ENCODE measurements around the gene APP.

GRCh38 chr21:26120828-26121227 lies 49.7 kb downstream of the APP start:
- TF ChIP-seq, protein P1, sequence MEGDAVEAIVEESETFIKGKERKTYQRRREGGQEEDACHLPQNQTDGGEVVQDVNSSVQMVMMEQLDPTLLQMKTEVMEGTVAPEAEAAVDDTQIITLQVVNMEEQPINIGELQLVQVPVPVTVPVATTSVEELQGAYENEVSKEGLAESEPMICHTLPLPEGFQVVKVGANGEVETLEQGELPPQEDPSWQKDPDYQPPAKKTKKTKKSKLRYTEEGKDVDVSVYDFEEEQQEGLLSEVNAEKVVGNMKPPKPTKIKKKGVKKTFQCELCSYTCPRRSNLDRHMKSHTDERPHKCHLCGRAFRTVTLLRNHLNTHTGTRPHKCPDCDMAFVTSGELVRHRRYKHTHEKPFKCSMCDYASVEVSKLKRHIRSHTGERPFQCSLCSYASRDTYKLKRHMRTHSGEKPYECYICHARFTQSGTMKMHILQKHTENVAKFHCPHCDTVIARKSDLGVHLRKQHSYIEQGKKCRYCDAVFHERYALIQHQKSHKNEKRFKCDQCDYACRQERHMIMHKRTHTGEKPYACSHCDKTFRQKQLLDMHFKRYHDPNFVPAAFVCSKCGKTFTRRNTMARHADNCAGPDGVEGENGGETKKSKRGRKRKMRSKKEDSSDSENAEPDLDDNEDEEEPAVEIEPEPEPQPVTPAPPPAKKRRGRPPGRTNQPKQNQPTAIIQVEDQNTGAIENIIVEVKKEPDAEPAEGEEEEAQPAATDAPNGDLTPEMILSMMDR (IDR thresholded peaks at IDR 0.05; ENCODE audit: low read length): no peak
- no peak for TF ChIP-seq EZH2 (IDR thresholded peaks at IDR 0.05; ENCODE audit: borderline replicate concordance, low read length)
